Stimulated activated CD8-positive, alpha-beta memory T cell treated with anti-CD3 and anti-CD28 coated beads, Interleukin-2, amount 100 ng/mL, for 48 hours (primary cell): ENCODE data around the gene CNTN4.

Experiments
- DNase-seq, 2 donors: peaks; one replicate each; pipeline ENCODE4 v3.0.0-alpha.2; 2020; ENCODE audit warnings: low read depth in 2 of 2

Gene CNTN4

GRCh38 chr3:3097958-3098357 lies 999.3 kb downstream of the CNTN4 start:
- DNase-seq = no peak

GRCh38 chr3:3101660-3102458 lies 1003.2 kb downstream of the CNTN4 start:
- DNase-seq = no peak

- no peak for DNase-seq
Measured at GRCh38 chr3:3102751-3103150, 1004.1 kb downstream of the CNTN4 start.

GRCh38 chr3:3105246-3105645 lies 1006.6 kb downstream of the CNTN4 start:
- DNase-seq = no peak

- DNase-seq = no peak
Measured at GRCh38 chr3:3105815-3106214, 1007.1 kb downstream of the CNTN4 start.

GRCh38 chr3:3107181-3107580 lies 1008.5 kb downstream of the CNTN4 start:
- DNase-seq = no peak
